Spleen (tissue), 7 donors: ENCODE measurements around the gene PRKCA.

Experiments used
- CTCF ChIP-seq, 11 experiments: fragments of 200-600 bp in 7 of 11; fragments of 450-650 bp in 4 of 11; sonication (generic) in 4 of 11; IDR thresholded peaks in 8 of 11; conservative IDR thresholded peaks in 3 of 11; 1 replicate in 7 of 11; 2 replicates in 4 of 11; pipeline versions ENCODE4 v1.4.0 to v1.8.0; 2016 to 2021; ENCODE audit warnings: antibody characterized with exemption in 11 of 11, inconsistent platforms in 4 of 11, mild to moderate bottlenecking in 1 of 11
- POLR2A ChIP-seq, 3 donors: fragments of 450-650 bp; IDR thresholded peaks; one replicate each; pipeline ENCODE4 v1.5.1; 2017; ENCODE audit warnings: antibody characterized with exemption in 3 of 3, mild to moderate bottlenecking in 1 of 3
- donor health status: DM: no; HTN: no; CAD: no; lungs with moderate emphysema.
- donor health status: DM: no; HTN: no; CAD: no.
- donor health status: DM: no; HTN: no; CAD: no.

GRCh38 chr17:66848496-66848895, 546.1 kb downstream of the PRKCA start:
- no peak for TF ChIP-seq POLR2A (IDR thresholded peaks at IDR 0.05)
- no peak for TF ChIP-seq CTCF (IDR thresholded peaks at IDR 0.05 in 8 of 11, conservative IDR thresholded peaks at IDR 0.05 in 3 of 11)
